A673 (cell line): ENCODE results near the gene RXFP4. TPM values are rescaled to one million over a fixed set of nuclear protein-coding genes. Genes with fewer than 3 reads are reported as not detected.

ENCODE experiments used
- BruUV-seq: library from RNA; stranded (reverse); fragments of 400-500 nt; replicated peaks from 2 replicates; lab custom pipeline; 2021; lab: Mats Ljungman, UMichigan
- CTCF ChIA-PET: fragments of 300-600 bp; sonication (Branson Sonifier 250); formaldehyde crosslinking; loops from one replicate; lab custom pipeline; 2022; ENCODE audit warnings: antibody characterized with exemption; lab: Charles Lee
- POLR2A ChIA-PET: fragments of 300-600 bp; sonication (Branson Sonifier 250); formaldehyde crosslinking; loops from one replicate; lab custom pipeline; 2022; ENCODE audit warnings: antibody characterized with exemption; ENCODE audit not compliant: low non-redundant PET; lab: Charles Lee
- DNase-seq: peaks from one replicate; pipeline ENCODE4 v3.0.0-alpha.2; 2015; ENCODE audit warnings: low spot score
- H3K27ac ChIP-seq: fragments of 200-600 bp; sonication (generic); 2 replicates; pipeline ENCODE4 v1.5.1; 2016; ENCODE audit warnings: mixed run types, low read depth, mild to moderate bottlenecking, mixed read lengths, antibody characterized with exemption, low read length; ENCODE audit not compliant: poor library complexity, severe bottlenecking
- H3K27me3 ChIP-seq: fragments of 200-600 bp; sonication (generic); replicated peaks from 2 replicates; pipeline ENCODE4 v1.6.1; 2017; ENCODE audit warnings: mixed run types, low read depth, mild to moderate bottlenecking, mixed read lengths, antibody characterized with exemption, low read length; ENCODE audit not compliant: insufficient read depth, poor library complexity
- H3K36me3 ChIP-seq: fragments of 200-600 bp; sonication (generic); 2 replicates; pipeline ENCODE4 v1.6.1; 2016; ENCODE audit warnings: mixed run types, mild to moderate bottlenecking, mixed read lengths, antibody characterized with exemption, low read length; ENCODE audit not compliant: insufficient read depth, poor library complexity, severe bottlenecking
- H3K4me1 ChIP-seq: fragments of 200-600 bp; sonication (generic); 2 replicates; pipeline ENCODE4 v1.6.1; 2017; ENCODE audit warnings: mixed run types, mild to moderate bottlenecking, mixed read lengths, antibody characterized with exemption, low read length; ENCODE audit not compliant: insufficient read depth, poor library complexity, severe bottlenecking
- H3K4me3 ChIP-seq: fragments of 200-600 bp; sonication (generic); 2 replicates; pipeline ENCODE4 v1.5.1; 2016; ENCODE audit warnings: low read depth, mixed run types, mild to moderate bottlenecking, mixed read lengths, low read length; ENCODE audit not compliant: poor library complexity, severe bottlenecking
- H3K9me3 ChIP-seq: fragments of 200-600 bp; sonication (generic); 2 replicates; pipeline ENCODE4 v1.6.1; 2016; ENCODE audit warnings: mixed run types, low read depth, mild to moderate bottlenecking, mixed read lengths, antibody characterized with exemption, low read length; ENCODE audit not compliant: poor library complexity, severe bottlenecking
- EZH2 ChIP-seq: fragments of 200-600 bp; sonication (generic); IDR thresholded peaks from 2 replicates; pipeline ENCODE4 v1.6.1; 2017; ENCODE audit warnings: borderline replicate concordance, low read depth, mild to moderate bottlenecking, mixed read lengths, antibody characterized with exemption, low read length; ENCODE audit not compliant: poor library complexity, severe bottlenecking
- intact Hi-C: fragments of 100-400 bp; cut with micrococcal nuclease; formaldehyde crosslinking; loops from one replicate; pipeline ENCODE4 v1.10.0; 2022; ENCODE audit not compliant: unreplicated experiment
- microRNA-seq: library from miRNA; unstranded; fragments of <30 nt; microRNA quantifications from one replicate; pipeline ENCODE4 v1.2.0, GENCODE V29; 2021
- total RNA-seq: library from RNA; stranded (reverse); gene quantifications from 2 replicates; pipeline ENCODE4 v1.2.3, GENCODE V29; 2021
- TF ChIP-seq, protein P1 (sequence below): fragments of 300-800, 200-600 bp; sonication (generic); conservative IDR thresholded peaks from 2 replicates; pipeline ENCODE4 v1.5.1; 2017; ENCODE audit warnings: low read depth, mild to moderate bottlenecking, antibody characterized with exemption, low read length, moderate library complexity, mixed read lengths

RXFP4 gene
- total RNA-seq, 1 experiment from 2014 or later: not detected

DNA sequence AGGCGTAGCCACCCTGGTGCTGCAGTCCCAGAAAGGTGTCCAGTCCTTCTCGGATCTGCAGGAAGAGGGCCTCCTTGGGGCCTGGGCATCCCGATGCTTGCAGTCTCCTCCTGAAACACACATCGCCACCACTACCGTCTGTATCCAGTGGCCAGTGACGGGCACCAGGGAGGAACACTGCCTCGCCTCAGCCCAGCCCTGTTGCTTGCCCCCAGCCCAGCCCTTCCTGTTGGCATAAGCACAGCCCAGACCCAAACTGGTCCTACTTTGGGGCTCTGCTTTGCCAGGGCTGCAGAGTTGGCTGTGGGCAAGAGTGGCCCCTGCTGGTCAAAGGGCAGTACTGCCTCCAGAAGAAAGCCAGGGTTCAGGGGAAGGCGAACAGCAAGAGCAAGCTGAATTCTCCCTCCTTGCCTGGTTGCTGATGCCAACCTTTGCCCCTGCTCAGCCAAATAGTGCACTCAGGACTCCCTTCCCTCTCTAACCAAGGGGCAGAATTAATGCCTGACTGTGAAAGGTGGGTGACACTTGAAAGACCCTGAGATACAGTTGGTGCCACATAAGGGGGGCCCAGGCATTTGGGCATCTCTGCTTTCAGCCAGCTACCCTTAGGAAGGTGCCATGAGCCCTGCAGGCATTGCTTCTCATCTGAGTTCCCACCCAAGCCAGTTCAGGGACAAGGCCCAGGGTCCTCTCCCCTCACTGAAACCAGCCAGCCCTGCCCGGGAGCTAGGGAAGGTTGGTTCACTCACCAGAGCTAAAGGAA lies 48.0 kb downstream of the RXFP4 start:
- H3K36me3 ChIP-seq: no peaks in the 10 kb centered on the region
- H3K4me3 ChIP-seq: no peak overlapping the region
- ChIA-PET POLR2A (no interaction called here), CTCF (interaction anchor here (0.6 to 1.7 kb wide), 10 partner anchors 10 to 64 kb away, joined by 3 to 9 read pairs (median 3); partner anchors contain the start of genes ARHGEF2 and UBQLN4)
- intact Hi-C loops: loop anchor here (1.0 kb wide), 1 partner anchor 51 kb away; no protein-coding TSS in a partner anchor
- peaks cover under 1% of the 10 kb centered on the region for H3K4me1 ChIP-seq
- BruUV-seq: no TSS peak
- peak; percentile 82 for DNase-seq
- H3K27me3 ChIP-seq: no peaks in the 10 kb centered on the region
- H3K27ac ChIP-seq: no peak overlapping the region
- H3K9me3 ChIP-seq: no peaks in the 10 kb centered on the region
- TF ChIP-seq, protein P1, sequence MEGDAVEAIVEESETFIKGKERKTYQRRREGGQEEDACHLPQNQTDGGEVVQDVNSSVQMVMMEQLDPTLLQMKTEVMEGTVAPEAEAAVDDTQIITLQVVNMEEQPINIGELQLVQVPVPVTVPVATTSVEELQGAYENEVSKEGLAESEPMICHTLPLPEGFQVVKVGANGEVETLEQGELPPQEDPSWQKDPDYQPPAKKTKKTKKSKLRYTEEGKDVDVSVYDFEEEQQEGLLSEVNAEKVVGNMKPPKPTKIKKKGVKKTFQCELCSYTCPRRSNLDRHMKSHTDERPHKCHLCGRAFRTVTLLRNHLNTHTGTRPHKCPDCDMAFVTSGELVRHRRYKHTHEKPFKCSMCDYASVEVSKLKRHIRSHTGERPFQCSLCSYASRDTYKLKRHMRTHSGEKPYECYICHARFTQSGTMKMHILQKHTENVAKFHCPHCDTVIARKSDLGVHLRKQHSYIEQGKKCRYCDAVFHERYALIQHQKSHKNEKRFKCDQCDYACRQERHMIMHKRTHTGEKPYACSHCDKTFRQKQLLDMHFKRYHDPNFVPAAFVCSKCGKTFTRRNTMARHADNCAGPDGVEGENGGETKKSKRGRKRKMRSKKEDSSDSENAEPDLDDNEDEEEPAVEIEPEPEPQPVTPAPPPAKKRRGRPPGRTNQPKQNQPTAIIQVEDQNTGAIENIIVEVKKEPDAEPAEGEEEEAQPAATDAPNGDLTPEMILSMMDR: peak; percentile 97
- TF ChIP-seq EZH2: no peak

DNA sequence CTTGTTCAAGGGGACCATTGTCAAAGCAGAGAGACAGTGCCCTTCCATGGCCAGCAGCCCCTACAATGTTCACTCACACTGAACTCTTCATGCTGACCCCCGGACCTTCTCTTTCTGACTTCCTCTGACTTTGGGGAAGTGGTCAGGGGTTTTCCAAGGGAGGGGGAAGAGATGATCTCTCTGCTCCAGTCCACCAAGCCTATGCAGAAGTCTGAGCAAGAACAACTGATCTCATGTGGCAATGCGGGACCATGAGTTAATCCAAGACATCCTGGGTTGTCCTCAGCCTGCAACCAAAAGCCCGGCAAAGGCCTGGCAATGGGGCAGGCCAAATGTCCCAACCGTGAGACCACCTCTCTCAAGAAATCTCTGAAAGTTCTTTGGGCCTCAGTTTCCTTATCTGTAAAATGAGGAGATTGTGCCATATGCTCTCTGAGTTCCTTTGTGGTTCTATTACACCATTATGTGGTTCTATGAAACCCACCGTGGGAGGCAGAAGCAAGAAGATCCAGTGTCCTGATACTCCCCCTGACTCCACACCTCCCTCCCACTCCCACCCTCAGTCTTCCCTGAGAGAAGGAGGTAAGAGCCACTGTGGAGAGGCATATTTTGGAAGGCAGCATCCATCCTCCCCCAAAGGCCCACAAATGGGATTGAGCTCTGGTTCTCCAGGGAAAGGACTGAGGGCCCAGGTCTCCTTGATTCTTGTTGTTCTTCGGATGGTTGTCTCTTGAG lies 48.7 kb downstream of the RXFP4 start:
- BruUV-seq: no TSS peak
- DNase-seq: no peak
- no peaks in the 10 kb centered on the region for H3K27me3 ChIP-seq
- H3K4me3 ChIP-seq: no peak overlapping the region
- H3K9me3 ChIP-seq: no peaks in the 10 kb centered on the region
- ChIA-PET CTCF (interaction anchor here (0.6 to 1.7 kb wide), 10 partner anchors 10 to 63 kb away, joined by 3 to 9 read pairs (median 3); partner anchors contain the start of genes ARHGEF2 and UBQLN4), POLR2A (no interaction called here)
- TF ChIP-seq, protein P1: no peak
- no peak for TF ChIP-seq EZH2
- no peaks in the 10 kb centered on the region for H3K4me1 ChIP-seq
- intact Hi-C loops: no loop called here
- no peaks in the 10 kb centered on the region for H3K36me3 ChIP-seq
- H3K27ac ChIP-seq: no peak overlapping the region

Small RNA genes within 50 kb of the gene (microRNA-seq; reads per million reads assigned to microRNA genes)
- gene MIR6738: 1.3 reads per million

Other genes with a start within 250 kb of the RXFP4 start
- gene GON4L, start 84.4 kb upstream of the RXFP4 start, total RNA-seq: 55.7 and 59.9 TPM in 2 replicates
- 10.2 and 10.6 TPM in 2 replicates for gene SYT11, start 82.1 kb upstream of the RXFP4 start, total RNA-seq
- gene RIT1, start 30.3 kb upstream of the RXFP4 start, total RNA-seq: 27.5 and 29.6 TPM in 2 replicates
- 92.7 and 93.3 TPM in 2 replicates for gene KHDC4, start 7.2 kb upstream of the RXFP4 start, total RNA-seq
- 148 and 161 TPM in 2 replicates for gene ARHGEF2, start 36.9 kb downstream of the RXFP4 start, total RNA-seq
- 220 and 233 TPM in 2 replicates for gene SSR2, start 79.3 kb downstream of the RXFP4 start, total RNA-seq
- gene UBQLN4, start 112.2 kb downstream of the RXFP4 start, total RNA-seq: 66.6 and 75.2 TPM in 2 replicates
- gene LAMTOR2, start 113.1 kb downstream of the RXFP4 start, total RNA-seq: 52.0 and 63.6 TPM in 2 replicates
- 0.47 and 0.66 TPM in 2 replicates for gene RAB25, start 119.5 kb downstream of the RXFP4 start, total RNA-seq
- 90.0 and 92.5 TPM in 2 replicates for gene MEX3A, start 140.8 kb downstream of the RXFP4 start, total RNA-seq
- gene LMNA, start 173.1 kb downstream of the RXFP4 start, total RNA-seq: 204 and 225 TPM in 2 replicates
- 0.77 and 0.92 TPM in 2 replicates for gene SEMA4A, start 211.9 kb downstream of the RXFP4 start, total RNA-seq